Sigmoid colon (tissue), 7 donors: Measurements from ENCODE around the gene TRIM33. TPM values are rescaled to one million over a fixed set of nuclear protein-coding genes. Genes with fewer than 3 reads are reported as not detected.

Experiments
- DNase-seq: peaks from one replicate; pipeline ENCODE4 v3.0.0-alpha.2; 2019
- H3K27ac ChIP-seq, 4 donors: fragments of 200-600 bp; sonication (generic); one replicate each; pipeline ENCODE4 v1.5.1; 2016 to 2019; ENCODE audit warnings: mild to moderate bottlenecking in 1 of 4
- H3K27me3 ChIP-seq, 3 donors: fragments of 200-600 bp; sonication (generic); one replicate each; pipeline ENCODE4 v1.5.1; 2019; ENCODE audit warnings: mild to moderate bottlenecking in 1 of 3
- H3K36me3 ChIP-seq, 4 donors: fragments of 200-600 bp; sonication (generic); one replicate each; pipeline ENCODE4 v1.5.1; 2016 to 2019
- H3K4me1 ChIP-seq, 4 donors: fragments of 200-600 bp; sonication (generic); one replicate each; pipeline ENCODE4 v1.5.1; 2017 to 2019
- H3K4me3 ChIP-seq, 4 donors: fragments of 200-600 bp; sonication (generic); one replicate each; pipeline ENCODE4 v1.5.1; 2017 to 2019; ENCODE audit warnings: mild to moderate bottlenecking in 2 of 4, moderate library complexity in 1 of 4
- H3K9me3 ChIP-seq, 4 donors: fragments of 200-600 bp in 3 of 4; sonication (generic) in 3 of 4; one replicate each; pipeline versions ENCODE4 v1.5.1 to v1.6.1; 2013 to 2019
- CTCF ChIP-seq, 4 experiments: fragments of 450-650 bp in 3 of 4; fragments of 200-600 bp in 1 of 4; IDR thresholded peaks; one replicate each; pipeline ENCODE4 v1.5.1; 2016 to 2019; ENCODE audit warnings: antibody characterized with exemption in 4 of 4, mild to moderate bottlenecking in 3 of 4, moderate library complexity in 2 of 4
- EP300 ChIP-seq, 4 donors: sonication (generic); formaldehyde crosslinking; IDR thresholded peaks; one replicate each; pipeline ENCODE4 v1.6.1; 2017; ENCODE audit warnings: antibody characterized with exemption in 4 of 4
- POLR2A ChIP-seq, 2 donors: fragments of 450-650 bp; IDR thresholded peaks; one replicate each; pipeline ENCODE4 v1.6.1; 2016; ENCODE audit warnings: antibody characterized with exemption in 2 of 2, mild to moderate bottlenecking in 2 of 2, moderate library complexity in 2 of 2
- POLR2AphosphoS5 ChIP-seq, 4 donors: sonication (generic); formaldehyde crosslinking; IDR thresholded peaks; one replicate each; pipeline ENCODE4 v1.6.1; 2017; ENCODE audit warnings: antibody characterized with exemption in 4 of 4
- WGBS, 2 donors: extraction: QIAGEN DNeasy Blood & Tissue Kit; methylation state at CpG; one replicate each; pipeline ENCODE4 v1.1.7; 2013; 5-methylcytosine and 5-hydroxymethylcytosine counted together
- intact Hi-C: fragments of 100-400 bp; cut with DNase I; formaldehyde crosslinking; loops from one replicate; pipeline ENCODE4 v1.15.1; 2023
- polyA plus RNA-seq, 3 donors: library from polyadenylated mRNA; stranded (reverse); fragments of 200-250 nt; gene quantifications; one replicate each; pipeline ENCODE4 v1.2.3, GENCODE V29; 2013
- total RNA-seq, 4 donors: library from RNA; depleted of rRNA; stranded (reverse); fragments of >200 nt; gene quantifications; one replicate each; pipeline ENCODE4 v1.1.0, GENCODE V29; 2016
- donor health status: healthy with polysubstance abuse.
- donor health status: Bipolar disorder and iron deficiency.
- donor health status: healthy.

The TRIM33 gene
- total RNA-seq (10 to 100 TPM; 38.7 to 42.0 (median 41.5) TPM), polyA plus RNA-seq (1 to 10 TPM; 4.6 to 8.9 (median 4.8) TPM)

GRCh38 chr1:114511032-114511785 lies at the start of gene TRIM33:
Gene TRIM33, minus strand, starts transcription at chr1:114511203. Its CDS starts 127 bp downstream, at chr1:114511076.
- TF ChIP-seq CTCF (IDR thresholded peaks at IDR 0.05) (no peak), POLR2AphosphoS5 (IDR thresholded peaks at IDR 0.05) (peak; percentile 87 to 95 (median 94)), EP300 (IDR thresholded peaks at IDR 0.05) (peak in 1 of 4 donors; percentile 31), POLR2A (IDR thresholded peaks at IDR 0.05) (peak; percentile 57 to 77)

GRCh38 chr1:114559356-114559755 lies 48.4 kb upstream of the TRIM33 start:
- H3K36me3 ChIP-seq, result no peaks in the 10 kb centered on the region
- H3K27ac ChIP-seq, result no peak overlapping the region
- WGBS, 2 donors, result 75 to 78% methylated on average over 3 of the region's 3 CpGs
- no peaks in the 10 kb centered on the region for H3K9me3 ChIP-seq
- intact Hi-C loops, result no loop called here
- TF ChIP-seq CTCF (IDR thresholded peaks at IDR 0.05), result no peak
- TF ChIP-seq POLR2A (IDR thresholded peaks at IDR 0.05), result no peak
- TF ChIP-seq POLR2AphosphoS5 (IDR thresholded peaks at IDR 0.05), result no peak
- no peak for TF ChIP-seq EP300 (IDR thresholded peaks at IDR 0.05)
- no peaks in the 10 kb centered on the region for H3K4me1 ChIP-seq
- H3K4me3 ChIP-seq, result no peak overlapping the region
- no peak for DNase-seq
- no peaks in the 10 kb centered on the region for H3K27me3 ChIP-seq

More at GRCh38 chr1:114511032-114511785, at the start of gene TRIM33:
- no peaks in the 10 kb centered on the region for H3K27me3 ChIP-seq
- 0% methylated on average over 90 of the region's 90 CpGs for WGBS, 2 donors
- H3K9me3 ChIP-seq, result no peaks in the 10 kb centered on the region
- H3K27ac ChIP-seq, result peak within 1 kb of the TSS; percentile 88 to 98 (median 98)
- DNase-seq, result peak; percentile 94
- peaks cover 0 to 40% (median 32%) of the 10 kb centered on the region in 4 donors for H3K4me1 ChIP-seq
- H3K4me3 ChIP-seq, result peak within 1 kb of the TSS; percentile 85 to 96 (median 86)
- no peaks in the 10 kb centered on the region for H3K36me3 ChIP-seq
- intact Hi-C loops, result loop anchor here (1.0 to 10.0 kb wide), 3 partner anchors 70 to 526 kb away; partner anchors contain the start of gene BCAS2

- no peaks in the 10 kb centered on the region for H3K9me3 ChIP-seq
- H3K4me3 ChIP-seq, result no peak overlapping the region
- TF ChIP-seq CTCF (IDR thresholded peaks at IDR 0.05) (no peak), POLR2AphosphoS5 (IDR thresholded peaks at IDR 0.05) (no peak), EP300 (IDR thresholded peaks at IDR 0.05) (no peak)
- WGBS, 2 donors, result 97% methylated on average over 1 of the region's 1 CpG
- no peaks in the 10 kb centered on the region for H3K4me1 ChIP-seq
- DNase-seq, result no peak
- no peaks in the 10 kb centered on the region for H3K27me3 ChIP-seq
- H3K27ac ChIP-seq, result no peak overlapping the region
- no peaks in the 10 kb centered on the region for H3K36me3 ChIP-seq
- intact Hi-C loops, result no loop called here
Measured at GRCh38 chr1:114558544-114558943, 47.5 kb upstream of the TRIM33 start.

GRCh38 chr1:114554577-114554976 lies 43.6 kb upstream of the TRIM33 start:
- DNase-seq, result no peak
- Histone ChIP-seq H3K4me1 (no peaks in the 10 kb centered on the region), H3K27me3 (no peaks in the 10 kb centered on the region), H3K36me3 (no peaks in the 10 kb centered on the region), H3K9me3 (no peaks in the 10 kb centered on the region), H3K4me3 (no peak overlapping the region), H3K27ac (no peak overlapping the region)
- TF ChIP-seq POLR2A (IDR thresholded peaks at IDR 0.05) (no peak), POLR2AphosphoS5 (IDR thresholded peaks at IDR 0.05) (no peak), CTCF (IDR thresholded peaks at IDR 0.05) (no peak), EP300 (IDR thresholded peaks at IDR 0.05) (no peak)
- intact Hi-C loops, result no loop called here
- WGBS, 2 donors, result 82 to 87% methylated on average over 2 of the region's 2 CpGs
